IMR-90 (cell line): ENCODE results near the gene ELANE. TPM values are rescaled to one million over a fixed set of nuclear protein-coding genes. Genes with fewer than 3 reads are reported as not detected.

Source experiments
- ATAC-seq: fragments of 200-7000 bp; cut with Tn5 transposase; 2 replicates; pipeline ENCODE4 v1.9.1; 2020; ENCODE audit warnings: low read depth, mild to moderate bottlenecking, moderate library complexity
- BruUV-seq: library from RNA; stranded (reverse); fragments of 400-500 nt; replicated peaks from 2 replicates; lab custom pipeline; 2021; lab: Mats Ljungman, UMichigan
- CTCF ChIA-PET: fragments of 300-600 bp; formaldehyde crosslinking; extraction: SDS; loops from one replicate; lab custom pipeline; 2021; ENCODE audit warnings: antibody characterized with exemption; lab: Yijun Ruan, JAX
- POLR2A ChIA-PET: fragments of 300-600 bp; sonication (Branson Sonifier 250); formaldehyde crosslinking; loops from one replicate; lab custom pipeline; 2022; ENCODE audit warnings: antibody characterized with exemption; ENCODE audit not compliant: unreplicated experiment; lab: Charles Lee
- DNase-seq: peaks from one replicate; pipeline ENCODE4 v3.0.0; 2013
- H2AFZ ChIP-seq: replicated peaks from 2 replicates; pipeline ENCODE3; 2013; ENCODE audit warnings: low read length, mild to moderate bottlenecking; ENCODE audit not compliant: poor library complexity
- H2AK5ac ChIP-seq: 2 replicates; pipeline ENCODE4 v1.6.1; 2013; ENCODE audit warnings: low read depth, low read length, inconsistent platforms
- H2AK9ac ChIP-seq: replicated peaks from 2 replicates; pipeline ENCODE3; 2013; ENCODE audit warnings: mild to moderate bottlenecking, low read depth, low read length, moderate library complexity; ENCODE audit not compliant: poor library complexity
- H2BK120ac ChIP-seq: 2 replicates; pipeline ENCODE4 v1.6.1; 2013; ENCODE audit warnings: low read depth, low read length, inconsistent platforms
- H2BK15ac ChIP-seq: 3 replicates; pipeline ENCODE4 v1.6.1; 2013; ENCODE audit warnings: low read depth, low read length, inconsistent platforms
- H2BK20ac ChIP-seq: 2 replicates; pipeline ENCODE4 v1.6.1; 2013; ENCODE audit warnings: low read depth, mild to moderate bottlenecking, inconsistent platforms, low read length, moderate library complexity
- H2BK5ac ChIP-seq: 2 replicates; pipeline ENCODE4 v1.6.1; 2013; ENCODE audit warnings: mild to moderate bottlenecking, low read depth, low read length, inconsistent platforms; ENCODE audit not compliant: poor library complexity, severe bottlenecking
- H3K14ac ChIP-seq: replicated peaks from 2 replicates; pipeline ENCODE4 v1.6.1; 2013; ENCODE audit warnings: low read depth, low read length, inconsistent platforms
- H3K18ac ChIP-seq: 2 replicates; pipeline ENCODE4 v1.6.1; 2013; ENCODE audit warnings: low read depth, low read length, control low read depth
- H3K23ac ChIP-seq: 2 replicates; pipeline ENCODE4 v1.6.1; 2013; ENCODE audit warnings: low read depth, low read length, inconsistent platforms
- H3K27ac ChIP-seq: 2 replicates; pipeline ENCODE4 v1.5.1; 2013; ENCODE audit warnings: mild to moderate bottlenecking, control low read depth, low read length; ENCODE audit not compliant: insufficient read depth
- H3K27me3 ChIP-seq: 2 replicates; pipeline ENCODE4 v1.6.1; 2013; ENCODE audit warnings: low read length; ENCODE audit not compliant: control insufficient read depth, insufficient read depth
- H3K36me3 ChIP-seq: 2 replicates; pipeline ENCODE4 v1.6.1; 2013; ENCODE audit warnings: low read length, mixed read lengths; ENCODE audit not compliant: control insufficient read depth, insufficient read depth
- H3K4ac ChIP-seq: 2 replicates; pipeline ENCODE4 v1.6.1; 2013; ENCODE audit warnings: low read depth, low read length, inconsistent platforms
- H3K4me1 ChIP-seq: 2 replicates; pipeline ENCODE4 v1.6.1; 2013; ENCODE audit warnings: low read length, mixed read lengths; ENCODE audit not compliant: control insufficient read depth, insufficient read depth
- H3K4me2 ChIP-seq: 2 replicates; pipeline ENCODE4 v1.6.1; 2013; ENCODE audit warnings: low read depth, mild to moderate bottlenecking, control low read depth, low read length, moderate library complexity
- H3K4me3 ChIP-seq: 2 replicates; pipeline ENCODE4 v1.5.1; 2013; ENCODE audit warnings: low read depth, mild to moderate bottlenecking, control low read depth, low read length, moderate library complexity; ENCODE audit not compliant: insufficient read depth
- H3K56ac ChIP-seq: 2 replicates; pipeline ENCODE4 v1.6.1; 2013; ENCODE audit warnings: low read length, inconsistent platforms; ENCODE audit not compliant: insufficient read depth; ENCODE audit errors: extremely low read depth
- H3K79me1 ChIP-seq, 2 experiments: 2 replicates each; pipeline ENCODE4 v1.6.1; 2013; ENCODE audit warnings: low read length in 2 of 2, inconsistent platforms in 1 of 2, low read depth in 1 of 2
- H3K9ac ChIP-seq: 2 replicates; pipeline ENCODE4 v1.6.1; 2013; ENCODE audit warnings: low read depth, low read length, control low read depth
- H3K9me1 ChIP-seq: 2 replicates; pipeline ENCODE4 v1.6.1; 2013; ENCODE audit warnings: low read length, inconsistent platforms; ENCODE audit not compliant: insufficient read depth
- H3K9me3 ChIP-seq: 2 replicates; pipeline ENCODE4 v1.6.1; 2013; ENCODE audit warnings: low read length; ENCODE audit not compliant: control insufficient read depth, insufficient read depth
- H4K20me1 ChIP-seq: 2 replicates; pipeline ENCODE4 v1.6.1; 2013; ENCODE audit warnings: low read length, inconsistent platforms; ENCODE audit not compliant: insufficient read depth
- H4K5ac ChIP-seq: 2 replicates; pipeline ENCODE4 v1.6.1; 2013; ENCODE audit warnings: mild to moderate bottlenecking, low read depth, low read length, control low read depth
- H4K8ac ChIP-seq, 2 experiments: 2 replicates each; pipeline ENCODE4 v1.6.1; 2013; ENCODE audit warnings: low read depth in 2 of 2, low read length in 2 of 2, control low read depth in 1 of 2, inconsistent platforms in 1 of 2
- H4K91ac ChIP-seq: 2 replicates; pipeline ENCODE4 v1.6.1; 2013; ENCODE audit warnings: low read depth, low read length, inconsistent platforms; ENCODE audit not compliant: insufficient read depth
- BHLHE40 ChIP-seq: fragments of 150-350 bp; IDR thresholded peaks from 2 replicates; pipeline ENCODE4 v1.6.1; 2016; ENCODE audit warnings: mild to moderate bottlenecking, low read depth, low read length
- CEBPB ChIP-seq: IDR thresholded peaks from 2 replicates; pipeline ENCODE4 v1.6.1; 2012; ENCODE audit warnings: low read depth, low read length, improper control_type of control experiment
- CHD1 ChIP-seq: IDR thresholded peaks from 2 replicates; pipeline ENCODE4 v1.6.1; 2012; ENCODE audit warnings: low read depth, low read length, improper control_type of control experiment
- MAFK ChIP-seq: IDR thresholded peaks from 2 replicates; pipeline ENCODE4 v1.6.1; 2012; ENCODE audit warnings: low read depth, low read length, improper control_type of control experiment
- NFE2L2 ChIP-seq: fragments of 150-350 bp; IDR thresholded peaks from 2 replicates; pipeline ENCODE4 v1.6.1; 2016; ENCODE audit warnings: low read depth, mild to moderate bottlenecking, low read length
- POLR2A ChIP-seq: IDR thresholded peaks from 2 replicates; pipeline ENCODE4 v1.6.1; 2012; ENCODE audit warnings: mild to moderate bottlenecking, low read depth, low read length
- RAD21 ChIP-seq: IDR thresholded peaks from 2 replicates; pipeline ENCODE4 v1.6.1; 2012; ENCODE audit warnings: low read length, improper control_type of control experiment
- RCOR1 ChIP-seq: IDR thresholded peaks from 2 replicates; pipeline ENCODE4 v1.6.1; 2012; ENCODE audit warnings: mild to moderate bottlenecking, low read length, improper control_type of control experiment; ENCODE audit not compliant: insufficient replicate concordance
- RFX5 ChIP-seq: IDR thresholded peaks from 2 replicates; pipeline ENCODE4 v1.8.0; 2012; ENCODE audit warnings: low read depth, mild to moderate bottlenecking, low read length, moderate library complexity
- WGBS, 2 experiments: methylation state at CpG; one replicate each; pipeline versions ENCODE4 v1.1.5 to v1.1.7; 2013; ENCODE audit warnings: missing lambda C conversion rate in 2 of 2; ENCODE audit not compliant: insufficient read length in 1 of 2; ENCODE audit errors: extremely low coverage in 2 of 2; 5-methylcytosine and 5-hydroxymethylcytosine counted together
- dilution Hi-C: fragments of 300-500 bp; cut with HindIII; formaldehyde crosslinking; loops from one replicate; pipeline ENCODE4 v1.14.3; 2018; ENCODE audit warnings: low sequenced_read_pairs; ENCODE audit not compliant: unreplicated experiment
- in situ Hi-C: fragments of 300-500 bp; cut with MboI; formaldehyde crosslinking; loops from 3 replicates; pipeline ENCODE4 v1.14.3; 2019; ENCODE audit warnings: low sequenced_read_pairs, inconsistent platforms, mixed read lengths
- intact Hi-C: fragments of 100-400 bp; cut with micrococcal nuclease; formaldehyde crosslinking; loops from 2 replicates; pipeline ENCODE4 v1.10.0; 2022
- polyA plus RNA-seq, 3 experiments: library from polyadenylated mRNA; depleted of rRNA; stranded (reverse); fragments of >200 nt; gene quantifications; 2 replicates each; pipeline ENCODE4 v1.2.3, GENCODE V29; 2012; ENCODE audit warnings: low replicate concordance in 1 of 3
- total RNA-seq: library from RNA; depleted of rRNA; stranded (reverse); fragments of >200 nt; gene quantifications from 2 replicates; pipeline ENCODE4 v1.2.3, GENCODE V29; 2012

Gene ELANE
- total and polyA plus RNA-seq, 2 of the 4 experiments (the other 2 are of a cell fraction), result 0.27 TPM; not detected in 1

DNA sequence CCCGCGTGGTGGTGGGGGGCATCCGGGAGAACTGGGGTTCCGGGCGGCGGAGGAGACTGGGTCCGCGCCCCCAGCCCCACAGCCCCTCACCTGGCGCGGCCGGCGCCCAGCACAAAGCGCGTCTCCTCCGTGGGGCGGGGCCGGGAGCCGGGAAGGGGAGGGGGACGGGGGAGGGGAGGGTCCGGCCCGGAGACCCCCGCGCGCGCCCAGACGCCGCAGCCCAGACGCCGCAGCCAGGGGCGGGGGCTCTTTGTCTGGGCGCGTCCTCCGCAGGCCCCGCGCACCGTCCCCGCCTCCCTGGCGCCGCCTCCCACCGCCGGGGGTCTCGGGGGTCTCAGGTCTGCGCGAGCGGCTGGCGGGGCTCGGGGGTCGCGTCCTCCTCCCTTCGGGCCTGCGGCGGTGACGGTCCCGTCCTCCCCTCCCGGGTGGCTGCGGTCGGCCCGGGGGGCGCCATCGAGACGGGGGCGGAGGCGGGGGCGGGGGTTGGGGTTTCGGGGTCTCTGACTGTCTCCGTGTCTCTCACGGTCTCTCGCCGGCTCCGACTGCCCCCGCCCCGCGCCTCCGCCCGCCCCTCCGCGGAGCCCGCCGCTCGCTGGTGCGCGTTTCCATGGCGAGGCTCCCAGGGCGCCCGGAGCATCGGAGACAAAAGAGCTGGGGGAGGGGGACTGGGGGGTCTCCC, 30.1 kb upstream of the ELANE start, which contains the start of gene PLPPR3:
Gene PLPPR3 (minus strand): TSS at position 131 of the 679 bp plus-strand sequence. CDS start 396 bp downstream, outside the sequence.
- H2BK15ac ChIP-seq, result no peak within 1 kb of the TSS
- no peak within 1 kb of the TSS; the same call in 1 of the 2 replicates for H3K27ac ChIP-seq
- H2AK5ac ChIP-seq, result no peak within 1 kb of the TSS
- peaks cover 2% of the 10 kb centered on the region; the same call in 1 of the 2 replicates for H3K27me3 ChIP-seq
- in situ Hi-C loops (no loop called here), dilution Hi-C loops (no loop called here), intact Hi-C loops (no loop called here)
- H2BK20ac ChIP-seq, result no peak within 1 kb of the TSS
- H3K4me3 ChIP-seq, result peak within 1 kb of the TSS; percentile 54
- H2BK120ac ChIP-seq, result no peak within 1 kb of the TSS
- H3K9ac ChIP-seq, result no peak within 1 kb of the TSS
- H3K14ac ChIP-seq, result no peak within 1 kb of the TSS
- H2AFZ ChIP-seq, result peak within 1 kb of the TSS; percentile 79
- no peak within 1 kb of the TSS for H4K8ac ChIP-seq
- no peak within 1 kb of the TSS for H3K4ac ChIP-seq
- DNase-seq (no peak), ATAC-seq (peak; percentile 30)
- H4K20me1 ChIP-seq, result no peaks in the 10 kb centered on the region
- H3K4me1 ChIP-seq, result peaks cover 3% of the 10 kb centered on the region; the same call in 1 of the 2 replicates
- H3K36me3 ChIP-seq, result no peaks in the 10 kb centered on the region
- ChIA-PET CTCF (no interaction called here), POLR2A (no interaction called here)
- H2BK5ac ChIP-seq, result no peak within 1 kb of the TSS
- no TSS peak for BruUV-seq
- no peaks in the 10 kb centered on the region for H3K9me3 ChIP-seq
- TF ChIP-seq POLR2A (no peak), MAFK (no peak), NFE2L2 (no peak), CHD1 (no peak), BHLHE40 (no peak), CEBPB (no peak), RFX5 (no peak), RCOR1 (no peak), RAD21 (no peak)
- H3K4me2 ChIP-seq, result peak within 1 kb of the TSS; percentile 65
- WGBS, 2 experiments, result 0% methylated on average over 16 of the region's 86 CpGs; no CpG with 5 or more reads in 1 of the 2 experiments
- H2AK9ac ChIP-seq, result no peak within 1 kb of the TSS
- H3K79me1 ChIP-seq, result no peaks in the 10 kb centered on the region
- no peaks in the 10 kb centered on the region for H3K9me1 ChIP-seq
- no peak within 1 kb of the TSS; the same call in 1 of the 2 replicates for H3K18ac ChIP-seq
- no peak within 1 kb of the TSS for H3K23ac ChIP-seq
- no peak within 1 kb of the TSS for H4K91ac ChIP-seq
- no peak within 1 kb of the TSS for H3K56ac ChIP-seq
- no peak within 1 kb of the TSS for H4K5ac ChIP-seq
